HepG2 (cell line): Measurements from ENCODE around the gene PTGES. TPM values are rescaled to one million over a fixed set of nuclear protein-coding genes. Genes with fewer than 3 reads are reported as not detected.
A peak's percentile ranks its signal among the peaks of the same experiment; 100 is the strongest.

ENCODE experiments used
- ATAC-seq: fragments of 200-7000 bp; cut with Tn5 transposase; 3 replicates; pipeline ENCODE4 v1.9.1; 2020; ENCODE audit warnings: mild to moderate bottlenecking, moderate library complexity
- BruUV-seq: library from RNA; stranded (reverse); fragments of 400-500 nt; replicated peaks from 2 replicates; lab custom pipeline; 2021; lab: Mats Ljungman, UMichigan
- CTCF ChIA-PET: fragments of 300-600 bp; formaldehyde crosslinking; extraction: SDS; loops from one replicate; lab custom pipeline; 2021; ENCODE audit warnings: low total read pairs, inconsistent platforms, low intra/inter-chr PET ratio; lab: Yijun Ruan, JAX
- POLR2A ChIA-PET: fragments of 350-600 bp; sonication (Branson Sonifier 250); formaldehyde crosslinking; loops from one replicate; lab custom pipeline; 2020; ENCODE audit warnings: antibody characterized with exemption, inconsistent platforms; lab: Yijun Ruan, JAX
- DNase-seq: peaks from one replicate; pipeline ENCODE4 v3.0.0-alpha.2; 2015; ENCODE audit warnings: low spot score
- FAIRE-seq: peaks from 3 replicates; lab custom pipeline; 2011; peaks lifted over from hg19 to GRCh38; lab: Jason Lieb, UNC
- H2AFZ ChIP-seq: one replicate; pipeline ENCODE4 v1.6.1; 2011; ENCODE audit warnings: low read length, inconsistent platforms
- H3K27ac ChIP-seq: fragments of 300-600 bp; 3 replicates; pipeline ENCODE4 v1.8.0; 2011; ENCODE audit warnings: mixed run types, mild to moderate bottlenecking, mixed read lengths, low read length, inconsistent platforms; ENCODE audit not compliant: insufficient read depth; ENCODE audit errors: extremely low read length
- H3K27me3 ChIP-seq, 2 experiments: fragments of 200-600 bp in 1 of 2; 2 replicates in 1 of 2; 3 replicates in 1 of 2; pipeline versions ENCODE4 v1.6.0 to v1.8.0; 2011; ENCODE audit warnings: low read length in 2 of 2, mild to moderate bottlenecking in 2 of 2, moderate library complexity in 2 of 2, inconsistent platforms in 1 of 2; ENCODE audit not compliant: insufficient read depth in 2 of 2, control insufficient read depth in 1 of 2
- H3K36me3 ChIP-seq, 2 experiments: fragments of 200-600 bp in 1 of 2; replicated peaks in 1 of 2; 2 replicates in 1 of 2; 3 replicates in 1 of 2; pipeline versions ENCODE4 v1.5.1 to v1.8.0; 2011; ENCODE audit warnings: low read length in 2 of 2, inconsistent platforms in 1 of 2; ENCODE audit not compliant: insufficient read depth in 2 of 2, control insufficient read depth in 1 of 2
- H3K4me1 ChIP-seq: 2 replicates; pipeline ENCODE4 v1.5.1; 2012; ENCODE audit warnings: low read length, inconsistent platforms; ENCODE audit not compliant: insufficient read depth
- H3K4me2 ChIP-seq: 2 replicates; pipeline ENCODE4 v1.6.0; 2011; ENCODE audit warnings: low read depth, low read length, inconsistent platforms
- H3K4me3 ChIP-seq, 3 experiments: fragments of 200-600 bp in 1 of 3; sonication (generic), shearing (Covaris generic) in 1 of 3; replicated peaks in 1 of 3; 2 replicates each; pipeline ENCODE4 v1.5.1; 2011 to 2016; ENCODE audit warnings: low read length in 3 of 3, inconsistent platforms in 2 of 3, low read depth in 2 of 3, mild to moderate bottlenecking in 2 of 3, control low read depth in 1 of 3, mixed read lengths in 1 of 3; ENCODE audit not compliant: insufficient read depth in 1 of 3
- H3K79me2 ChIP-seq: one replicate; pipeline ENCODE4 v1.6.1; 2011; ENCODE audit warnings: low read length, inconsistent platforms; ENCODE audit not compliant: insufficient read depth
- H3K9ac ChIP-seq: 2 replicates; pipeline ENCODE4 v1.6.0; 2011; ENCODE audit warnings: mild to moderate bottlenecking, low read depth, low read length, inconsistent platforms; ENCODE audit not compliant: insufficient read depth
- H3K9me3 ChIP-seq: 2 replicates; pipeline ENCODE4 v1.5.1; 2012; ENCODE audit warnings: mild to moderate bottlenecking, low read length
- H4K20me1 ChIP-seq: 2 replicates; pipeline ENCODE4 v1.6.0; 2011; ENCODE audit warnings: inconsistent platforms, mild to moderate bottlenecking, low read length, moderate library complexity; ENCODE audit not compliant: insufficient read depth
- CBX1 ChIP-seq: IDR thresholded peaks from one replicate; pipeline ENCODE4 v1.6.1; 2016; ENCODE audit warnings: antibody characterized with exemption, low read depth
- EZH2 ChIP-seq: conservative IDR thresholded peaks from 2 replicates; pipeline ENCODE4 v1.6.1; 2012; ENCODE audit warnings: mild to moderate bottlenecking, low read depth, low read length, moderate library complexity
- HNRNPLL ChIP-seq: fragments of 200-400 bp; formaldehyde crosslinking; IDR thresholded peaks from 2 replicates; pipeline ENCODE4 v1.6.1; 2017; ENCODE audit warnings: mild to moderate bottlenecking, low read depth, low read length; ENCODE audit not compliant: poor library complexity, severe bottlenecking
- MAFG ChIP-seq: sonication (generic); formaldehyde crosslinking; IDR thresholded peaks from 2 replicates; pipeline ENCODE4 v1.5.1; 2020; ENCODE audit warnings: mild to moderate bottlenecking, missing genetic modification reagents
- MAFK ChIP-seq, 2 experiments: IDR thresholded peaks in 1 of 2; conservative IDR thresholded peaks in 1 of 2; 2 replicates each; pipeline ENCODE4 v1.6.1; 2011; ENCODE audit warnings: improper control_type of control experiment in 2 of 2, low read length in 2 of 2
- NFYB ChIP-seq: sonication (generic); formaldehyde crosslinking; IDR thresholded peaks from 2 replicates; pipeline ENCODE4 v1.4.0; 2020; ENCODE audit warnings: missing genetic modification reagents
- POLR2AphosphoS2 ChIP-seq: IDR thresholded peaks from 2 replicates; pipeline ENCODE4 v1.6.1; 2011; ENCODE audit warnings: low read depth, low read length, improper control_type of control experiment
- PPARG ChIP-seq: conservative IDR thresholded peaks from 2 replicates; pipeline ENCODE4 v1.6.1; 2016; ENCODE audit warnings: missing biosample characterization, missing genetic modification reagents
- RBAK ChIP-seq: sonication (generic); formaldehyde crosslinking; IDR thresholded peaks from 2 replicates; pipeline ENCODE4 v1.5.1; 2020; ENCODE audit warnings: mild to moderate bottlenecking, missing genetic modification reagents
- SKIL ChIP-seq: sonication (generic); formaldehyde crosslinking; IDR thresholded peaks from 2 replicates; pipeline ENCODE4 v1.8.0; 2022; ENCODE audit warnings: missing genetic modification reagents, mild to moderate bottlenecking, moderate library complexity, borderline replicate concordance
- TAF1 ChIP-seq: sonication (generic); formaldehyde crosslinking; IDR thresholded peaks from 2 replicates; pipeline ENCODE4 v1.4.0; 2020; ENCODE audit warnings: missing genetic modification reagents
- TFDP1 ChIP-seq: IDR thresholded peaks from 2 replicates; pipeline ENCODE4 v1.6.1; 2016; ENCODE audit warnings: missing compliant biosample characterization, missing genetic modification reagents, borderline replicate concordance
- XBP1 ChIP-seq: sonication (generic); formaldehyde crosslinking; IDR thresholded peaks from 2 replicates; pipeline ENCODE4 v1.5.0; 2020; ENCODE audit warnings: missing genetic modification reagents
- ZNF430 ChIP-seq: sonication (generic); formaldehyde crosslinking; IDR thresholded peaks from 2 replicates; pipeline ENCODE4 v1.9.0; 2021; ENCODE audit warnings: mild to moderate bottlenecking, missing genetic modification reagents
- ZNF576 ChIP-seq: sonication (generic); formaldehyde crosslinking; IDR thresholded peaks from 2 replicates; pipeline ENCODE4 v1.4.0; 2020; ENCODE audit warnings: mild to moderate bottlenecking, missing genetic modification reagents
- ZNF768 ChIP-seq: sonication (generic); formaldehyde crosslinking; IDR thresholded peaks from 2 replicates; pipeline ENCODE4 v1.4.0; 2020; ENCODE audit warnings: missing genetic modification reagents
- WGBS: methylation state at CpG from one replicate; pipeline ENCODE4 v1.1.6; 2017; ENCODE audit warnings: low lambda C conversion rate; 5-methylcytosine and 5-hydroxymethylcytosine counted together
- in situ Hi-C: cut with HindIII; loops from 2 replicates; pipeline ENCODE4 v1.10.0; 2017; ENCODE audit warnings: low pct_unique_long_range_greater_than_20kb; ENCODE audit not compliant: extremely low pct_ligation_motif_present
- intact Hi-C: fragments of 100-400 bp; cut with micrococcal nuclease; formaldehyde crosslinking; loops from one replicate; pipeline ENCODE4 v1.10.0; 2022; ENCODE audit not compliant: unreplicated experiment
- polyA plus RNA-seq, 8 experiments: library from polyadenylated mRNA; depleted of rRNA in 3 of 8; stranded (reverse) in 7 of 8; unstranded in 1 of 8; fragments of >200 nt; fragmentation: Illumina TruSeq in 4 of 8; extraction: Trizol in 4 of 8; gene quantifications; 2 replicates each; pipeline versions ENCODE4 v1.2.1 to v1.2.3, GENCODE V29; 2011 to 2016; ENCODE audit warnings: low read depth in 4 of 8, missing spikeins in 1 of 8, mixed read lengths in 1 of 8; ENCODE audit not compliant: insufficient read depth in 1 of 8
- total RNA-seq, 5 experiments: library from RNA; depleted of rRNA; stranded (reverse); fragments of >200 nt; fragmentation: Illumina TruSeq; extraction: Trizol; gene quantifications; 2 replicates each; pipeline ENCODE4 v1.2.3, GENCODE V29; 2016; ENCODE audit warnings: low read depth in 1 of 5

PTGES gene
- total and polyA plus RNA-seq, 2 of the 13 experiments (the other 11 are each of a cell fraction or from before 2014, with no cell fraction given), result 0.07 TPM; not detected in 1

- peaks cover 17 to 63% of the 10 kb centered on the region in 2 experiments; a peak in 4 of 5 replicates for H3K27me3 ChIP-seq
- H3K4me3 ChIP-seq, result no peak overlapping the region
- H3K4me1 ChIP-seq, result peaks cover 6% of the 10 kb centered on the region
- H3K36me3 ChIP-seq, result no peaks in the 10 kb centered on the region
- no peak overlapping the region for H3K27ac ChIP-seq
- FAIRE-seq, result no peak
- no peak overlapping the region for H3K4me2 ChIP-seq
- in situ Hi-C loops (no loop called here), intact Hi-C loops (no loop called here)
- H3K9me3 ChIP-seq, result no peaks in the 10 kb centered on the region
- 28% methylated on average over 3 of the region's 3 CpGs for WGBS
- POLR2A ChIA-PET, result no interaction called here
- H4K20me1 ChIP-seq, result no peaks in the 10 kb centered on the region
- H3K9ac ChIP-seq, result no peak overlapping the region
- H2AFZ ChIP-seq, result no peak overlapping the region
- DNase-seq, result no peak
- no peak for ATAC-seq
- CTCF ChIA-PET, result no interaction called here
- TF ChIP-seq TFDP1 (CRISPR knock-in tag), result no peak
- 0 out of 2 replicates have a peak, but pooled peaks have one; percentile 70 for TF ChIP-seq EZH2
- BruUV-seq, result no TSS peak
- no peaks in the 10 kb centered on the region for H3K79me2 ChIP-seq
Observed at GRCh38 chr9:129695870-129696269, 57.0 kb downstream of the PTGES start.

GRCh38 chr9:129694243-129694646, 58.6 kb downstream of the PTGES start:
- intact Hi-C loops, result no loop called here
- in situ Hi-C loops, result no loop called here
- DNase-seq, result no peak
- no TSS peak for BruUV-seq
- FAIRE-seq, result no peak
- no peak for ATAC-seq
- no peaks in the 10 kb centered on the region for H3K36me3 ChIP-seq
- no peak overlapping the region for H3K4me3 ChIP-seq
- WGBS, result 0% methylated on average over 3 of the region's 11 CpGs
- no peak overlapping the region for H2AFZ ChIP-seq
- H3K4me1 ChIP-seq, result peaks cover 6% of the 10 kb centered on the region
- no peak overlapping the region for H3K9ac ChIP-seq
- H3K27ac ChIP-seq, result no peak overlapping the region
- POLR2A ChIA-PET, result no interaction called here
- CTCF ChIA-PET, result no interaction called here
- H3K27me3 ChIP-seq, result peaks cover 17 to 54% of the 10 kb centered on the region in 2 experiments
- H3K79me2 ChIP-seq, result no peaks in the 10 kb centered on the region
- no peak overlapping the region for H3K4me2 ChIP-seq
- no peaks in the 10 kb centered on the region for H4K20me1 ChIP-seq
- H3K9me3 ChIP-seq, result no peaks in the 10 kb centered on the region
- TF ChIP-seq ZNF576 (no peak), TAF1 (CRISPR knock-in tag) (no peak), ZNF768 (no peak), CBX1 (no peak), MAFG (CRISPR knock-in tag) (no peak), HNRNPLL (no peak), XBP1 (no peak), PPARG (CRISPR knock-in tag) (no peak), POLR2AphosphoS2 (no peak), SKIL (no peak), NFYB (CRISPR knock-in tag) (no peak), MAFK (conservative IDR thresholded peaks at IDR 0.05 in 1 of 2, IDR thresholded peaks at IDR 0.05 in 1 of 2; ENCODE audit: low read length in 2 of 2) (no peak), ZNF430 (CRISPR knock-in tag) (no peak), RBAK (no peak)
